SIG-M5 treated with dmso at 0.1 percent for 504 hours (cell line): ENCODE results near the gene PIGC.

Source experiments
- DNase-seq: peaks from one replicate; lab custom pipeline; 2025; ENCODE audit not compliant: unreplicated experiment; lab: John Stamatoyannopoulos, UW

The PIGC gene

GRCh38 chr1:172400722-172401105 is 43.2 kb downstream of the PIGC start:
- DNase-seq, result no peak

GRCh38 chr1:172399756-172400721 is 43.8 kb downstream of the PIGC start:
- DNase-seq, result no peak

- peak; percentile 42 for DNase-seq
Observed at GRCh38 chr1:172398970-172399755, 44.7 kb downstream of the PIGC start.

- no peak for DNase-seq
Observed at GRCh38 chr1:172398193-172398592, 45.7 kb downstream of the PIGC start.

- no peak for DNase-seq
Observed at GRCh38 chr1:172397633-172398032, 46.2 kb downstream of the PIGC start.

- DNase-seq, result no peak
Observed at GRCh38 chr1:172397221-172397620, 46.6 kb downstream of the PIGC start.

GRCh38 chr1:172395576-172395975 is 48.3 kb downstream of the PIGC start:
- no peak for DNase-seq

- no peak for DNase-seq
Observed at GRCh38 chr1:172394811-172395210, 49.1 kb downstream of the PIGC start.

GRCh38 chr1:172394141-172394751 is 49.6 kb downstream of the PIGC start:
- DNase-seq, result no peak

- no peak for DNase-seq
Observed at GRCh38 chr1:172393354-172393753, 50.5 kb downstream of the PIGC start.

- no peak for DNase-seq
Observed at GRCh38 chr1:172391976-172392375, 51.9 kb downstream of the PIGC start.
